CD4-positive, alpha-beta T cell treated with Interferon gamma for 1 hour (primary cell): Measurements from ENCODE around the gene BORCS5.
A peak's percentile ranks its signal among the peaks of the same experiment; 100 is the strongest.
"Not testable (repeated sequence)": the region's sequence is repeated elsewhere in the genome, so short reads cannot be mapped to it uniquely, and the experiment has no call there.

Experiments used
- DNase-seq: peaks from one replicate; pipeline ENCODE4 v3.0.0-alpha.2; 2020

Gene BORCS5

DNA sequence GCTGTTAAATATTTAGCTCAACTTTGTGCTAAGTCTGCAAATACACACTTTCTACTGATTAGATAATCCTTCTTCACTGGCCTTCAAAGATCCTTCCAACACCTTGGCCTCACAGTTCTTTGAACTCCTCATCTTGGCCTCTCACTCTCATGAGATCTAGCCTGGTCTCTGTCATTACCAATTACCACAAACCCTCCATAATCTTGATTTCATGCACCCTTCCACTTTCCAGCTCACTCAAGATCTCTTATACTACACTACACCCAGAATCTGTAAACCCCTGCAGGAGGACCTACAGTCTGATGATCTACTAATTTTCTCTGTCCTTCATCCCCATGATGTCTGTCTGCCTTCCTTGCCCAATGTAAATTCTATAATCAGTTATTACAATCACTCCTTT, 134.7 kb downstream of the BORCS5 start:
- no peak for DNase-seq

DNA sequence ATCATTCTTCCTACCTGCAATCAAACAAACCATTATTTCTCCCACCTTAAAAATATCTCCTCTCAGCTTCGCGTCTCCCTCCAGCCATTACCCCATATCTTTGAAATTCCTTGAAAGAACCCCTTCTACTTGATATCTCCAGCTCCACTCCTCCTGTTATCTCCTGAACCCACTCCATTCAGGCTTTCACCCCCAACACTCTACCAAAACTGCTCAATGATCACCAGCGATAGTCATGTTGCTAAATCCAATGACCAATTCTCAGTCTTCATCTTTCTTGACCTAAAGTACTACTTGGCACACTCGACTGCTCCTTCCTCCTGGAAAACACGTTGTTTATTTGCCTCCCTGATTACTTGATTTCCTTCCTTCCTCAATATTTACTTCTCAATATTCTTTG, 135.7 kb downstream of the BORCS5 start:
- DNase-seq = no peak

GRCh38 chr12:12495536-12495935, 138.7 kb downstream of the BORCS5 start:
- no peak for DNase-seq

DNA sequence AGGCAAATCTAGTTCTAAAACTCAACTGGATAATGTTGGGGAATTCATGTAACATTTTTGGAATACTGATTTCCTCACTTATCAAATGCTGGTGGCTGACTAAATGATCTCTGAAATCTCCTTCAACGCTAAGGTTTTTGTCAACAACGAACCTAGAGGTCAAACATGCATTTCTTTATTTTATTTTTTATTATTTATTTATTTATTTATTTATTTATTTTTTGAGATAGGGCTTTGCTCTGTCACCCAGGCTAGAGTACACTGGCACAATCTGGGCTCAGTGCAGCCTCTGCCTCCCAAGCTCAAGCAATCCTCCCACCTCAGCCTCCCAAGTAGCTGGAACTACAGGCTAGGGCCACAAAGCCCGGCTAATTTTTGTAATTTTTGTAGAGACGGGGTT, 141.3 kb downstream of the BORCS5 start:
- no peak for DNase-seq

DNA sequence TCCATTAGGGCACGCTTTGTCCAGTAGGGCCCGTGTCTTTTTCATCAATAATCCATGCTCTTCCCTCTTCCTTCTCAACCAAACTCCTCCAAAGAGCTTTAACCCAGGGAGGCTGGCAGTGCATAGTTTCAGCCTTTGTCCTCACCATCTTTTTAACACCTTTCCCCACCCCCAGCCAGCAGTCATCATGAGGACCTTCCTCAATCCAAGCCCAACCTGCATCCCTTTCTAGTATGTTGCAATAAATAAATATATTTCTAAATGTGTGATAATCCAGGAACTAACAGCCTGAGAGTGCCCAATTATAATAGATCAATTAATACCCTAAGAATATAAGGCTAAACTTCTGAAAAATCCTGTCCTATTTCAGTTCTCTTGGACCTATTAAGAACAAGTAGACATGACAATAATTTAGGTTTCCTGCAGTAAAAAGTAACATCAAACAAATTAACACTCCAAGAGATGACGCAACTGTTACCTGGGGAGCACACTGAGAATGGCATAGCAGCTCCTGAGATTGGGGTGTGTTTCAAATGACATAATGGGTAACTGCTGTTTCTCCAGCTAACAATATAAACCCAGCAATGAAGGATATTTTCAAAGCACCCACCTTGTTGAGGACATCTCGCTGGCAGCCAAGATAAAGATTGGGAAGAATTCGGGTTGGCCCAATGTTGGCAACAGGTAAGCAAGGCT, 143.2 kb downstream of the BORCS5 start:
- no peak for DNase-seq

- no peak for DNase-seq
Observed at GRCh38 chr12:12501121-12501520, 144.2 kb downstream of the BORCS5 start.

- DNase-seq = not testable (repeated sequence)
Observed at GRCh38 chr12:12502130-12502814, 145.4 kb downstream of the BORCS5 start.

GRCh38 chr12:12502815-12503151, 145.9 kb downstream of the BORCS5 start:
- no peak for DNase-seq

DNA sequence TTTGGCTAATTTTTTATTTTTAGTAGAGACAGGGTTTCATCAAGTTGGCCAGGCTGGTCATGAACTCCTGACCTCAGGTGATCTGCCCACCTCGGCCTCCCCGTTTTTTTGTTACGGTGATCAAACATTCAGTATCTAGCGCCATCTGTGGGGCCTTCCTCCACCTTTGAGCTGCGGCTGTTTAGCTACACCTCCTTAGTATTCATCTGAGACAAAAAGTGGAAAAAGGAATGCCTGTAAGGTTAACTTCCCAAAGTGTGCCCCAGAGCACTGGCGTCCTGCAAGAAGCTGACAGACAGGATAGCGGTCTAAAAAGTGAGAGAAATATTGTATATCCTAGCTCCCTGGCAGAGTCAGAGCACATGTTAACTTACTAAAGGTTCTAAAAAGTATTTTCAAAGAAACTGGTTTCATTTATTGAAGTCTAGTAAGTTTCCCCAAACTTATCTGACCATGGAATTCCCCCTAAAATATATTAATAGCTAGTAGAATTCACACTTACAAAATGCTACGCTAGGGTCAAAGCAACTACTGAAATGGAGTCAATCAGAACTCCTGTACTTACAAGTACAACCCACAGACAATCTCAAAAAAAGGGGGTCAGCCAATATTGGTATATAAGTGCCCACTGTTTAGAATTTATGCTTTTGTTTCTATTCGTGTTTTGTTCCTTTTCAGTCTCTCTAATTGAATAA, 146.7 kb downstream of the BORCS5 start:
- DNase-seq = peak; percentile 27

DNA sequence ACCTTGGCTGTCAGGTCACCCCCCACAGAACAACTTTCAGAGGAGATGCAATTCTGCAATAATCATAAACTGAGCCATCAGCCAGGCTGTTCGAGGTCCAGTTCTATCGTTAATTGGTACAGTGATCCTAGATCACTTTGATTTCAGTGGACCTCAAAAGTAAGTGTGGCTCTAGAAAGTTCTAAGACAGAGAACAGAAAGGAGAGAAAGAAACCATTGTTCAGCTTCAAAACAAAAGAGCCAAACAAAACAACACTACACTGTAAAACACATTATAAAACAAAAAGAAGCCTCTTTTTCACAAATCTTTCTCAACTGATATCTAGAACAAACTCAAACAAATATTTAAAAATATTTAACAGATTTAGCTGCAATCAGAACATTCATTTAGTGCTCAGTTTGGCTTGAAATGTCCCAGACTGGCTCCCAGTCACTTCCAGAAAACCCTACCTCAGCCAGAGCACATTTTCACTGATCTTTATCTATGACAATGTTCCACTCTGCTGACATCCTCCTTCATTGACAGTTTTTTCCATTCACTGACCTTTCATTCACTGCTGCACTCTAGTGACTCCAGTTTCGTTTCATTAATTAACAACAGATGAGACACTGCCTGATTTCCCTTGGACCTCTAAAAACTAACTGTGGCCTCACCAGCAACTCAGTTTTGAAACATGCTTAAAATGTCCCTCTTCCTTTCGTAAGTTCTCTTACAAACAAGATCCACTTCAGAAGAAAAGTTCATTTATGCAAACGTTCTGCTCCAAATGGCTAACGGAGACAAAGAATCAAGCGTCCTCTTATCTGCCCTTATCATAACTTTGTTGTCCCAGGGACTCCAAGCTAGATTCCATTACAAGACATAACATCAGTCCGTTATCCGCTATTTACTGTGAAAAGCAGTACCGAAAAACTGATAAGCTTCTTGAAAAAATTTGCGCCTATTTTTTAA, 148.9 kb downstream of the BORCS5 start:
- DNase-seq = no peak

GRCh38 chr12:12506496-12506890, 149.6 kb downstream of the BORCS5 start:
- no peak for DNase-seq

DNA sequence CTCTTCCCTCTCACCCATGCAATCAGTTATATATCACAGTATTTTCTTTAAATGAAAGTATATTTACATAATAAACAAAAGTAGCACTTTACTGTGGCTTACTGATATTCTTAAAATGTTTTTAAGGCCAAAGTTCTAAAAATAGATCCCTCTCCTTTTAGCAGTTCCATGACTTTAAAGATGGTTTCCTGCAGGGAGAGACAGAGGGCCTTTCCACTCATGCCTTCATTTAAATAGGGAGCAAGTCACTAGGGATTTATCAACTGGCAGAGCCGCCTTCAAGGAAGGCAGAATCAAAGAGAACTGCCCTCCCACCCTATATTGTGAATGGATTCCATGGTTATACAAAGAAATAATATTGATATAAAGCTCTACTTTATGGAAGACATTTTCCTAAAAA, 150.2 kb downstream of the BORCS5 start:
- DNase-seq = no peak

DNA sequence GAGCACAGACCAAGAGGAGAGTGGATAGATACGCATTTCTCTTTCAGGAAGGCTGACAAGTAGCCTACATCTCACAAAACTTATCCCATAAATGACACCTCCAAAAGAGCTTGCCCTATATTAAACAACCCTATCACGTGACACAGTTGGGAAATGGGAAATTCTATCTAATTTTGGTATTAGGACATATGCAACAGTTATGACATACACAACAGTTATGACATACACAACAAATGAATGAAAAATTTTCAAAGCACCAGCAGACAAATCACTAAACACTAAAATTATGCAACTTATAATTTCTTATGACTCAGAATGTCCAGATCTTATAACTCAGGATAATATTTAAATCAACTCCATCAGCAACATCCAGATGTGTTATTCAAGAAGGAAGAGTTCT, 151.7 kb downstream of the BORCS5 start:
- no peak for DNase-seq

- DNase-seq = no peak
Observed at GRCh38 chr12:12510141-12510540, 153.3 kb downstream of the BORCS5 start.

DNA sequence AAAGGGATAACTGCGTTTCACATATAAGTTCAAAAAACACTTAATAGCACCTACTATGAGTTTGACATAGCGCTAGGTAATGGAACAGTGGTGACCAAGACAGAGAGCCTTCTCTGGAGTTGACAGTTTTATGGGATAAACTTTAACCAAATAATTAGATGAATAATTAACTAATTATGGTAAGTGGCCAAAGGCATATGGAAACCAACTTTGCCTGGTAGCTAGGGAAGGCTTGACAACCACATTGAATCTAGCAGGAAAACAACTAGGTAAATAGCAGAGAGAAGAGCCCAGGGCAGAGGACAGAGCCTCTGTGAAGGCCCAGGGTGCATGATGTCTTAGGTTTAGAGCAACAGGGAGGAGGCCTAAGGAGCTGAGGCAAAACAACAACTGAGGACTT, 153.7 kb downstream of the BORCS5 start:
- DNase-seq = no peak

DNA sequence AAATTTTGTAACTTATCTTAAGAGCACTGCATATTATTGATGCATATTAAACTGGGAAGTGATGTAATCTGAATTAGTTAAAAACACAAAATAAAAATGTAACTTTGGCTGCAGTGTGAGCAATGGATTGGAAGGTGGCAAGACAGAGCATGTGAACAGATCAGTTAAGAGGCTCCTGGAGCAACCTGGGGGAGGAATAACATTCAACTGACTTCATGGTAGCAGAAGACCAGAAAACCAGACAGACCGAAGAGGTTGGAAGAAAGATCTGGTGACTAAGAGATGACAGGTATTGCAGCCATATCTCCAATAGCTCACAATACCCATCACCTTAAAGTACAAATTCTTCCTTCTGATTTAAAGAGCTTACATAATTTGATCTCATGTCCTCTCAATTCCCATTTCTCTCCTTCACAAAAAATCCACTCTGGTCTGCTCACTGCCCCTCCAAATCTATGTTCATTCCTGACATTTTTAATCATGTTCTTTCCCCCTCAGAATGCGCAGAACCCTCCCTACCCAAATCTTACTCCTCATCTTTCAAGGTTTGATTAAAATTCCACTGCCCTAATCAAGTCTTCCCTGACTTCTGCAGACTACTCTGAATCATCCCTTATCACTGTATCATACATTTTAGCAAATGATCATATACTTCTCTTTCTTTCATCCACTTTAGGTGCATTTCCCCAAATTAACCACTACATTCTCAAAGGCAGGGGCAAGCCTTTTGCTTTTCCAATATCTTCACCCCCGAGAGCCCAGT, 154.3 kb downstream of the BORCS5 start:
- DNase-seq = no peak

DNA sequence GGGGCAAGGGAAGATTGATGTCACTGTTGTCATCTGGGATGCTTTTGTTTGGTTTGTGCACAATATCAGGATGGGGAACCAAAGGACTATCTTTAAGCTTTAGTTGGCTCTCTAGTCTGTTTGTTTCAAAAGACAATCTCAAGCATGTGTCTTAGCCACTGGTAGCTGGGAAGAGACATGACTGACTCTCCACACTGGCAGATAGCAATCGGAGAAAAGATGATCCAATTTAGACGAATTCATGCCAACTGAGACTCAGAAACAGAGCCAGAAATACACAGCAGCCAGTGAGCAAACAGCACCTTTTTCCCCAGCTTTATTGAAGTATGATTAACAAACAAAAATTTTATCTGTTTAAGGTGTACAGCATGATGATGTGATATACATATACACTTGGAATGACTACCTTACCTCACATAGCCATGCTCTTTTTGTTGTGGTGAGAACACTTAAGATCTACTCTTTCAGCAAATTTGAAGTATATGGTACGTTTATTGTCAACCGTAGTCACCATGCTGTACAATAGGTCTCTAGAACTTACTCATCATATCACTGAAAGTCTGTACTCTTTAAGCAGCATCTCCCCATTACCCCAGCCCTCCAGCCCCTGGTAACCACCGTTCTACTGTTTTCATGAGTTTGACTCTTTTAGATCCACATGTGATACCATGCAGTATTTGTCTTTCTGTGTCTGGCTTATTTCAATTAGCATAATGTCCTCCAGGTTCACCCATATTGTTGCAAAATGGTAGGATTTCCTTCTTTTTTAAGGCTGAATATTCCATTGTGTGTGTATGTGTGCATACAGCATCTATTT, 155.2 kb downstream of the BORCS5 start:
- DNase-seq = no peak

DNA sequence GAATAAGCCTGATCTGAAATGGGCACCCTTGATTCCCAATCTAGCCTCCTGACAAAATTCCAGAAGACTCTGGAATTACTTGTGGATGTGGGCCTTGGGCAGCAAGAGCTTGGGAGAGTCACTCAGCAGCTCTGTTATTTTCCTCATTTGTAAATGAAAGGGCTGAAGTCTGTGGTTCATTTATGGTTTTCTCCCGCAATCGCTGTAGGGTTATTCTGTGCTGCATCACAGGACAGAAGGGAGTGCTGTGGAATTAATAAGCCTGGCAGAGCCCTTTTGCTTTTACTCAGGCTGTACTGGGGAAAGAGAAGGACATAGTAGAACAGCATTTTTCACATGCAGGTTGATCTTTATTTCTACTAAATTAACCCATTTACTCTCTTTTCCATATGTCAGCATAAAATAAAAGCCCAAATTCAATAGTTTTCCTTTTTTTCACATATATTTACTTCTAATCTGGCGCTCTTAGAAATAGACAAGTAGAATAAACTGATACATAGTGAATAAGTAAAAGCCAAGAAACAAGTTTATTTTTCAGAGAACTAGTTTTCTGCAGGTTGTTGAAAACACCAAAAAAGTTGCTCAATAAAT, 156.6 kb downstream of the BORCS5 start:
- no peak for DNase-seq

GRCh38 chr12:12518464-12518845, 161.6 kb downstream of the BORCS5 start:
- DNase-seq = no peak

DNA sequence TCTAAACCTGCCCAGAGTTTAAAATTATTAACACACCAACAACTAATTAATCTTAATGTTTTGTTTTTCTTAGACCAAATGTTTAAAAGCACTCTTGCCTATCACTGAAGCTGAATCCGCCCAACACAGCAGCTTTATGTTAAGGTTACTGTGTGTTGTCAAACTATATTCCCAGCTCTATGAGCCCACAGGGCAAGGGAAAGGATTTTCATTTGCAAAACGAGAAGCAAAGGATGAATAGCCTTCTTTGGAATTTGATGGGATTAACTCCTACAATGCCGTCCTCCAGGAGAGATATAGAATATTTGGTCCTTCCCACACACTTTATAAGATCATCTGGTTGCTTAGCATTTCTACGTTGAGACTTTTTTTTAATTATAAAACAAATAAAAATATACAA, 162.0 kb downstream of the BORCS5 start:
- no peak for DNase-seq
